Measurements from ENCODE around the gene CALD1.

The CALD1 gene

GRCh38 chr7:134829380-134829986 is 50.0 kb downstream of the CALD1 start:
- no peak for DNase-seq

GRCh38 chr7:134831862-134832261 is 52.4 kb downstream of the CALD1 start:
- DNase-seq, result no peak

GRCh38 chr7:134832367-134832766 is 52.9 kb downstream of the CALD1 start:
- DNase-seq, result no peak

- DNase-seq, result no peak
These were observed 55.4 kb downstream of the CALD1 start for GRCh38 chr7:134834689-134835462.

GRCh38 chr7:134835463-134835823 is 56.0 kb downstream of the CALD1 start:
- DNase-seq, result no peak

GRCh38 chr7:134836447-134836846 is 57.0 kb downstream of the CALD1 start:
- peak in 1 of 5 experiments; percentile 59 for DNase-seq

GRCh38 chr7:134839298-134839697 is 59.9 kb downstream of the CALD1 start:
- DNase-seq, result no peak

- DNase-seq, result no peak
These were observed 62.6 kb downstream of the CALD1 start for GRCh38 chr7:134842062-134842461.

GRCh38 chr7:134842886-134843430 is 63.5 kb downstream of the CALD1 start:
- DNase-seq, result no peak

- DNase-seq, result no peak
These were observed 64.8 kb downstream of the CALD1 start for GRCh38 chr7:134844200-134844599.

- DNase-seq, result peak in 1 of 5 experiments; percentile 51
These were observed 66.0 kb downstream of the CALD1 start for GRCh38 chr7:134845461-134845860.

GRCh38 chr7:134847851-134848588 is 68.6 kb downstream of the CALD1 start:
- no peak for DNase-seq

- DNase-seq, result no peak
These were observed 70.6 kb downstream of the CALD1 start for GRCh38 chr7:134850066-134850465.

- DNase-seq, result no peak
These were observed 71.7 kb downstream of the CALD1 start for GRCh38 chr7:134851141-134851540.

GRCh38 chr7:134852625-134853024 is 73.2 kb downstream of the CALD1 start:
- DNase-seq, result no peak

GRCh38 chr7:134854816-134855215 is 75.4 kb downstream of the CALD1 start:
- no peak for DNase-seq

GRCh38 chr7:134855442-134855841 is 76.0 kb downstream of the CALD1 start:
- DNase-seq, result no peak

- DNase-seq, result no peak
These were observed 76.7 kb downstream of the CALD1 start for GRCh38 chr7:134856091-134856490.

GRCh38 chr7:134856691-134857090 is 77.3 kb downstream of the CALD1 start:
- no peak for DNase-seq

- no peak for DNase-seq
These were observed 78.5 kb downstream of the CALD1 start for GRCh38 chr7:134857958-134858357.

GRCh38 chr7:134859783-134860182 is 80.3 kb downstream of the CALD1 start:
- DNase-seq, result no peak

GRCh38 chr7:134865001-134865845 is 85.8 kb downstream of the CALD1 start:
- peak in 2 of 5 experiments; percentile 3 to 87 for DNase-seq

- DNase-seq, result no peak
These were observed 87.2 kb downstream of the CALD1 start for GRCh38 chr7:134866617-134867016.
